SK-N-MC (cell line): Measurements from ENCODE around the gene MACIR.
A peak's percentile ranks its signal among the peaks of the same experiment; 100 is the strongest.

ENCODE experiments used
- DNase-seq: peaks from one replicate; pipeline ENCODE4 v3.0.0-alpha.2; 2011; ENCODE audit warnings: low read depth, low spot score
- H3K27ac ChIP-seq: fragments of 200-600 bp; sonication (generic); 2 replicates; pipeline ENCODE4 v1.5.1; 2016; ENCODE audit warnings: mixed run types
- H3K36me3 ChIP-seq: fragments of 200-600 bp; sonication (generic); 2 replicates; pipeline ENCODE4 v1.6.1; 2017; ENCODE audit warnings: antibody characterized with exemption, low read length, mixed read lengths; ENCODE audit not compliant: insufficient read depth
- H3K4me3 ChIP-seq: fragments of 200-600 bp; sonication (generic); 2 replicates; pipeline ENCODE4 v1.5.1; 2016
- H3K9ac ChIP-seq: fragments of 200-600 bp; sonication (generic); 2 replicates; pipeline ENCODE4 v1.8.0; 2017; ENCODE audit warnings: mixed run types, mixed read lengths; ENCODE audit not compliant: insufficient read length
- H3K9me3 ChIP-seq: fragments of 200-600 bp; sonication (generic); 2 replicates; pipeline ENCODE4 v1.6.1; 2017; ENCODE audit warnings: low read depth, mild to moderate bottlenecking, antibody characterized with exemption, low read length, moderate library complexity, mixed read lengths
- EZH2 ChIP-seq: fragments of 200-600 bp; sonication (generic); IDR thresholded peaks from one replicate; pipeline ENCODE4 v1.6.1; 2017; ENCODE audit warnings: antibody characterized with exemption
- FOXP2 ChIP-seq: optimal IDR thresholded peaks from 2 replicates; pipeline ENCODE3; 2011; ENCODE audit warnings: mild to moderate bottlenecking, moderate library complexity; ENCODE audit not compliant: insufficient read depth; ENCODE audit errors: extremely low read length, control extremely low read depth
- POLR2AphosphoS5 ChIP-seq: IDR thresholded peaks from 2 replicates; pipeline ENCODE4 v1.6.1; 2012; ENCODE audit warnings: mild to moderate bottlenecking, low read depth, low read length, borderline replicate concordance

The MACIR gene

DNA sequence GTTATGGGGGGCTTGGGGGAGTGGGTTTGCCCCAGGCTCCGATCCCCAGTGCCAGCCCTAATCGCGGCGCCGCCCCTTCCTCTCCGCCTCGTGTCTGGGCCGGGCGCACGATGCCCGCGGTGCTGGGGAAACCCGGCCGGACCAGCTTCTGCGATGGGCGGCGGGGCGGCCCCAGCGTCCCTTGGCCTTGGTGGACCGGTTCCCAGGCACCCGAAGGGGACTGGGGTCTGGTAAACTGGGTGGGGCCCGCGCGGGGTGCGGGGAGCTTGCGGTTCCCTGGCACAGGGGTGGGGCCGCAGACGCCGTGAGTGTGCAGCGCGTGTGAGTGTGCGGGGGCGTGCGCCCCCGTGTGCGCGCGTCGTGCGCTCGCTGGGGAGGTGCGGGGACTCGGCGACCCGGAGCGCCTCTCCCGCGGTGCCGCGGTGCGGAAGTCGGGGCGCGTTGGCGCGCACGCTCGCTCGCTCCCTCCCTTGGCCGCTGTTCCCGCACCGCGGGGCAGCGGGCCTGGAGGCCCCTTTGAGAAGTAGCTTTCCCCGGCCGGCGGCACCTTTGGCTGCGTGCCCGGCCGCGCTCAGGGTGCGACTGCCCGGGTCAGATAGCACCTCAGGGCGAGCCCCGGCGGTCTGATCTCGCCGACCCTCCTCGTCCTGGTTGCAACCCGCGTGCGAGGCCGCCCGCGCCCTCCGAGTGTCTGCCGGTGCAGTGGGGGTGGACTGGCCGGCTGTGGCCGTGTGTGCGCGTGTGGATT lies 568 bp downstream of the MACIR start:
- H3K36me3 ChIP-seq, result no peaks in the 10 kb centered on the region
- H3K9ac ChIP-seq, result peak overlapping the region; percentile 85
- TF ChIP-seq EZH2, result no peak
- TF ChIP-seq POLR2AphosphoS5, result no peak
- no peak for TF ChIP-seq FOXP2
- H3K4me3 ChIP-seq, result peak overlapping the region; percentile 89
- DNase-seq, result no peak
- H3K27ac ChIP-seq, result peak overlapping the region; percentile 69; the same call in 1 of the 2 replicates
- H3K9me3 ChIP-seq, result no peaks in the 10 kb centered on the region

DNA sequence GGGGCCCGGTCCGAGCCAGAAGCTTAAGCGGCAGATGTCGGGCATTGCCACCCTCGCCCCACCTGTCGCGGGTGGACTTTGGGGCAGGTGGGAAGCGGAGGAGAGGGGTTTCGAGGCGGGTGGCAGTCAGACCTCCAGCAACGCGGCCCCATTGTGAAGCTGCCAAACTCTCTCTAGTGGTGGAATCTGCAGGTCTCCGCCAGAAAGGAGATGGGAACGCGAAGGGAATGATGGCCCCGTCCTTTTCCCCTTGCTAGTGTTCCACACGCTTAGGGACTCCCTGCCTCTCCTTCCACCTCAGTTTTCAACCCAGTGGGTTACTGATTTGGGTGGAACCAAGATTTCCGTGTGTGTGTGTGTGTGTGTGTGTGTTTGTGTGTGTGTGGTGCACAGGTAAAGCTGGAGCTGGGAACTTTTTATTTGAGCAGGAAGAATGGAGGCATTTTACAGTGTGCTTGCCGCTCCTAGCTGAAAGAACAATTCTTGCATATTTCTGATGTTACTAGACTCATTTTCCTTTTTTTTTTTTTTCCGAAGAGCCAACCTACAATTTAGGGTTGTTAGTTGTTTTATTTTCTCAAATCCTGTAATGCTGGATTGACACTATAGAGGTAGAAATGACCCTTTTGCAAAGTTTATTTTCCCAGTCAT lies 1.3 kb downstream of the MACIR start:
- H3K36me3 ChIP-seq, result 0 out of 2 replicates have a peak, but pooled peaks cover 5% of the 10 kb centered on the region
- TF ChIP-seq POLR2AphosphoS5 (no peak), FOXP2 (no peak), EZH2 (no peak)
- H3K4me3 ChIP-seq, result peak overlapping the region; percentile 89
- H3K9me3 ChIP-seq, result no peaks in the 10 kb centered on the region
- peak overlapping the region; percentile 85 for H3K9ac ChIP-seq
- H3K27ac ChIP-seq, result peak overlapping the region; percentile 53; the same call in 1 of the 2 replicates
- peak; percentile 24 for DNase-seq

DNA sequence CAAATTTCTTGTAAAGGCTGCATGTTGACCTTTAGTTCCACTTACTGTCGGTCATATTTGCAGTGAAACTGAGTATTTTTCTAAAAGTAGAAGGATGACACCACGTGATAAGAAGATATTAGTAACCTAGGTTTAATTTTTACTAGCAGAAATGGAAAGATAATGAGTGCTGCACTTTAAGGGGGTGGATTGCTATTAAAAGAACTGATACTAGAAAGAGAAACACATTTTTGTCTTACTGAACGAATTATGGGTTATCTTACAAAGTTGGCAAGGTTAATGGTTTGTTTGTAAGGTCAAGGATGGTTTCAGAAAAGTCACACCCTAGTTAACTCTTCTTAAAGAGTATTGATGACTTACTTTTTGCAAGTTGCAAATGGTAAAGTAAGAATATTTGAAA lies 2.4 kb downstream of the MACIR start:
- Histone ChIP-seq H3K27ac (no peak overlapping the region), H3K9me3 (no peaks in the 10 kb centered on the region), H3K9ac (no peak overlapping the region), H3K36me3 (peaks cover 16% of the 10 kb centered on the region; the same call in 1 of the 2 replicates), H3K4me3 (peak overlapping the region; percentile 89)
- DNase-seq, result no peak
- TF ChIP-seq POLR2AphosphoS5 (no peak), EZH2 (no peak), FOXP2 (no peak)

DNA sequence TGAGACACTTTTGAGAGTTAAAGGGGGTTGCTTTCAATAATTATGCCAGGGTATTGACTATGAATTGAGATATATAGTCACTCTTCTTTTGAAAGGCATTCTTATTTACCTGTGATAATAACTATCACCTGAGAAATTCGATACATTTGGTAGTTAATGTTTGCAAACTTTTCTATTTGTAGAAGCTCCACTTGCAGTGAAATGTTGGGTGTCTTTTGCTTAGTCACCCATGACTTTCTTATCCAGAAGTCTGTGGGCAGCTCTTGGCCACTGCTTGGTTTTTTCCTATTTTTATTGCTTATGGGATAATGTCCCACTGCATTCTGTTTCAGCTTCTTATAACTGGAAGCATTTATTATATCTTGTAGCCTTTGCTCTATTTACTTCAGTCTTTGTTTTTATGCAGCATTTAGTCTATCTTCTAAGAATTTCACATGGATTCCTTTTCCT lies 3.9 kb downstream of the MACIR start:
- Histone ChIP-seq H3K9ac (no peak overlapping the region), H3K9me3 (no peaks in the 10 kb centered on the region), H3K36me3 (peaks cover 29% of the 10 kb centered on the region), H3K4me3 (no peak overlapping the region), H3K27ac (no peak overlapping the region)
- DNase-seq, result no peak
- no peak for TF ChIP-seq EZH2
- no peak for TF ChIP-seq FOXP2
- no peak for TF ChIP-seq POLR2AphosphoS5

DNA sequence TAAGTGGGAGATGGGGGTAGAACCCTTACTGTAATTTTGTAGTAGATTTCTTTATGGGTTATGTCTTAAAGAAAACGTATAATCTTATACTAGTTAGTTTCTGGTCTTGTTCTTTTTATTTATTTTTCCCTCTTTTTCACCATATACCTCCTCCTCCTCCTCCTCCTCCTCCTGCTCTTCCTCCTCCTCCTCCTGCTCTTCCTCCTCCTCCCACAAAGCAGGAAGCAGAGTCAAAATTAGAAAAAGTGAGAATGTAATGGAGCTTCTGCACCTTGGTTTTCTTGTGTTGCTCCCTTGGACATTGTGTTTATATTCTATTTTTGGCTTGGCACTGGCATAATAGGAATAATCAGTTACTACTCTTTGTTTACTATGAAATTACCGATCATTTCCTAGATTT lies 4.5 kb downstream of the MACIR start:
- Histone ChIP-seq H3K36me3 (peaks cover 33% of the 10 kb centered on the region), H3K27ac (no peak overlapping the region), H3K9ac (no peak overlapping the region), H3K4me3 (no peak overlapping the region), H3K9me3 (no peaks in the 10 kb centered on the region)
- TF ChIP-seq POLR2AphosphoS5, result no peak
- no peak for TF ChIP-seq FOXP2
- TF ChIP-seq EZH2, result no peak
- DNase-seq, result no peak

DNA sequence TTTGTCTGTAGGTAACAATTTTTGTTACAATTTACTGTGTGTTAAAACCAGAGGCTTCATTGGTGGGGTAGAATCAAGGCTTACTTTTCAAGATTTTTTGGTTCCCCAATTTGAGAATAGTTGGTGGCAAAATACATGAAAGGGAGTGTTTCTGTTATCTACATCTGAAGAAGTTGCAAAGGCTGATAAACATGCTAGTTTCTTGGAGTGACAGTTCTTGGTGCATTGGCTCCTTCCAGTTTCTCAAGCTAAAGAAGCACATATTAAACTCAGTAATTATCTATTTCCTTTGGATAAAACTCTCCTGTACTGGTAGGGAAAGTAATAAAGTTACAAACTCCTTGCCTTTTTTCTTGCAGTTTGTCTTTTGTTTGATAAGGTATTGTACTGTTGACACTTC lies 5.9 kb downstream of the MACIR start:
- no peak overlapping the region for H3K9ac ChIP-seq
- H3K36me3 ChIP-seq, result peaks cover 37% of the 10 kb centered on the region
- no peaks in the 10 kb centered on the region for H3K9me3 ChIP-seq
- no peak overlapping the region for H3K4me3 ChIP-seq
- TF ChIP-seq FOXP2, result no peak
- no peak for TF ChIP-seq EZH2
- TF ChIP-seq POLR2AphosphoS5, result no peak
- DNase-seq, result no peak
- no peak overlapping the region for H3K27ac ChIP-seq

DNA sequence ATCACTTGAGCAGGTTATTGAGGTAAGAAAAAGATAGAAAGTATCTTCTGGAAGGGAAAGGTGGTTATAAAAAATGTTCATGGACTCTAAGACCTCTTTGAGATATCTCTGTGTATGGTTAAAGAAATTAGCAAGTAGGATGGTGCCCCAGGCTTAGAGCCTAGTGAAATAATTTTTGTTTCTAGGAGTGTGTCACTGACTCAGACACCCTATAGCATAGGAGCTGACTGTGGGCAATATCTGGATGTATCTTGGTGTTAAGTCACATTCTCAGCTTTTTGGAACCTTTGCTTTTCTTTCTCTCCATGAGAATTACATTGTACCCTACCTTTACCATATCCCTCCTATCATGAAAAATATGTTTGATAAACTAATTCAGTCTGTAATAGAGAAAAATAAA lies 12.0 kb downstream of the MACIR start:
- no peaks in the 10 kb centered on the region for H3K9me3 ChIP-seq
- H3K36me3 ChIP-seq, result peaks cover 56% of the 10 kb centered on the region
- H3K27ac ChIP-seq, result peak overlapping the region; percentile 83
- DNase-seq, result no peak
- TF ChIP-seq POLR2AphosphoS5, result no peak
- no peak for TF ChIP-seq FOXP2
- TF ChIP-seq EZH2, result no peak
- H3K9ac ChIP-seq, result no peak overlapping the region
- peak overlapping the region; percentile 19 for H3K4me3 ChIP-seq

DNA sequence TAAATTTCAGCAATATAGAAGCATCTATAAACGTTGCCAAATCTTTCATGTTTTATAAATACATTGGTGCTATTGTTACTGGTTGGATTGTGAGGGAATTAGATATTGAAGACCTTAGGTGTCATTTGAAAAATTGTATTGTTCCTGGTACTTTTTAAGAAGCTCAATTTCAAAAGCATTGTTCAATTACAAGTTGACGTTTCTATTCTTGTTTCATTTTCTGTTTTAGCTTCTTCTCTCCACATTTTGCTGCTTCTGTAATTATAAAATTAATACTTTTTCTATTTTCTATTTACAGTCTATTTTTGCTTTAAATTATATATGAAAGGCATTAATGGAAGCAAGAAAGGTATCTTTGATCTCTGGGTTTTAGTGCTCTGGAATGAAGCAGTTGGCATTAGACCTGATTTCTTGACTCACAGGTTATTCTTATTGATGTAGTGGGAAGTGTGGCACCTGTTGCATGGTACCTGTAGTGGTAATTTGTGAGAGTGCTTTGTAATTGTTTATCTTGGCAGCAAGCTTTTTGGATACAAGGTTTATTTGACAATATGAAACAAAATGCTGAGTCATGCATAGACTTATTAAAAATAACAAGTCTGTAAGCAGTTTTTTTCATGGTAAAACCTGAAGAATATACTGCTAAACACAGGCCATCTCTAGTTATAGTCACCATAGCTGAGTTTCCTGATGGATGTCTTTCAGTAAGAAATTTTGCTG lies 13.2 kb downstream of the MACIR start:
- no peak for DNase-seq

More for the DNA sequence above, 13.2 kb downstream of the MACIR start:
- Histone ChIP-seq H3K4me3 (no peak overlapping the region), H3K36me3 (peaks cover 56% of the 10 kb centered on the region), H3K27ac (peak overlapping the region; percentile 28; the same call in 1 of the 2 replicates), H3K9ac (no peak overlapping the region), H3K9me3 (no peaks in the 10 kb centered on the region)
- TF ChIP-seq FOXP2, result no peak
- no peak for TF ChIP-seq POLR2AphosphoS5
- no peak for TF ChIP-seq EZH2
